HG02885 (cell line): ENCODE data around the gene DGUOK.

Source experiments
- ATAC-seq: cut with Tn5 transposase; IDR thresholded peaks from one replicate; pipeline ENCODE4 v1.9.1; 2021; ENCODE audit warnings: mild to moderate bottlenecking; ENCODE audit not compliant: unreplicated experiment, poor library complexity

The DGUOK gene

GRCh38 chr2:73944714-73945113 lies 18.0 kb downstream of the DGUOK start:
- no peak for ATAC-seq

GRCh38 chr2:73946215-73946614 lies 19.5 kb downstream of the DGUOK start:
- ATAC-seq, result no peak

- no peak for ATAC-seq
Measured at GRCh38 chr2:73946666-73947065, 20.0 kb downstream of the DGUOK start.

- ATAC-seq, result no peak
Measured at GRCh38 chr2:73947412-73948018, 20.8 kb downstream of the DGUOK start.

- no peak for ATAC-seq
Measured at GRCh38 chr2:73949802-73950201, 23.1 kb downstream of the DGUOK start.

- no peak for ATAC-seq
Measured at GRCh38 chr2:73952499-73953446, 26.1 kb downstream of the DGUOK start.

GRCh38 chr2:73956218-73956865 lies 29.7 kb downstream of the DGUOK start:
- no peak for ATAC-seq

GRCh38 chr2:73961274-73961673 lies 34.6 kb downstream of the DGUOK start:
- no peak for ATAC-seq

GRCh38 chr2:73961823-73962615 lies 35.3 kb downstream of the DGUOK start:
- ATAC-seq, result no peak

GRCh38 chr2:73962798-73963197 lies 36.1 kb downstream of the DGUOK start:
- ATAC-seq, result no peak

GRCh38 chr2:73963385-73964120 lies 36.9 kb downstream of the DGUOK start:
- peak; percentile 76 for ATAC-seq

GRCh38 chr2:73964223-73964622 lies 37.5 kb downstream of the DGUOK start:
- peak; percentile 14 for ATAC-seq

- ATAC-seq, result no peak
Measured at GRCh38 chr2:73965053-73965452, 38.4 kb downstream of the DGUOK start.

- ATAC-seq, result no peak
Measured at GRCh38 chr2:73968357-73968937, 41.8 kb downstream of the DGUOK start.

GRCh38 chr2:73969356-73969755 lies 42.7 kb downstream of the DGUOK start:
- ATAC-seq, result no peak

- no peak for ATAC-seq
Measured at GRCh38 chr2:73970141-73970803, 43.6 kb downstream of the DGUOK start.

- ATAC-seq, result peak; percentile 69
Measured at GRCh38 chr2:73970850-73971471, 44.3 kb downstream of the DGUOK start.

GRCh38 chr2:73971722-73972121 lies 45.0 kb downstream of the DGUOK start:
- ATAC-seq, result no peak
